ENCODE data around the gene MYRFL. TPM values are rescaled to one million over a fixed set of nuclear protein-coding genes. Genes with fewer than 3 reads are reported as not detected.

MYRFL gene
- total and polyA plus RNA-seq, 2 of the 8 experiments (the other 6 are each of a cell fraction or from before 2014, with no cell fraction given): 1.1 to 2.0 TPM

GRCh38 chr12:69947123-69947522 is 122.1 kb downstream of the MYRFL start:
- Histone ChIP-seq H2BK12ac (ENCODE audit: low read depth, low read length) (no peak overlapping the region), H2BK15ac (ENCODE audit: low read length) (no peak overlapping the region), H2BK120ac (replicated peaks; ENCODE audit: low read depth, low read length) (no peak overlapping the region), H3K56ac (replicated peaks; ENCODE audit: insufficient read length, low read depth, low read length) (no peak overlapping the region), H3K79me1 (ENCODE audit: low read depth, low read length) (no peaks in the 10 kb centered on the region), H3K4me3 (ENCODE audit: extremely low read depth in 1 of 4, insufficient read depth in 2 of 4, low read depth in 3 of 4, low read length in 4 of 4) (no peak overlapping the region), H3K4me1 (replicated peaks in 1 of 4; ENCODE audit: control insufficient read depth in 3 of 4, insufficient read depth in 4 of 4, low read length in 3 of 4) (peaks cover 0 to 3% (median 1%) of the 10 kb centered on the region in 4 experiments; a peak in 3 of 7 replicates), H3K23me2 (ENCODE audit: low read depth, low read length) (no peaks in the 10 kb centered on the region), H3K14ac (ENCODE audit: insufficient read length) (no peak overlapping the region), H4K20me1 (replicated peaks in 1 of 2; ENCODE audit: control insufficient read depth in 1 of 2, insufficient read depth in 2 of 2, low read length in 2 of 2) (no peaks in the 10 kb centered on the region), H4K8ac (ENCODE audit: extremely low read depth, insufficient read depth, low read length) (no peak overlapping the region), H3K9ac (replicated peaks in 1 of 4; ENCODE audit: extremely low read depth in 1 of 4, low read depth in 3 of 4, low read length in 3 of 4) (no peak overlapping the region), H2AK5ac (ENCODE audit: low read depth, low read length) (no peak overlapping the region), H3K9me3 (ENCODE audit: insufficient read depth in 2 of 2, low read depth in 1 of 2, low read length in 1 of 2) (no peaks in the 10 kb centered on the region), H3K4me2 (ENCODE audit: insufficient read depth in 1 of 2, low read depth in 2 of 2, low read length in 2 of 2) (no peak overlapping the region), H3K36me3 (ENCODE audit: control insufficient read depth in 2 of 4, insufficient read depth in 4 of 4, low read length in 3 of 4) (no peaks in the 10 kb centered on the region), H3K18ac (ENCODE audit: extremely low read depth, low read length) (no peak overlapping the region), H4K5ac (ENCODE audit: insufficient read length, low read depth, low read length) (no peak overlapping the region), H3K79me2 (ENCODE audit: control insufficient read depth in 1 of 2, insufficient read depth in 2 of 2, low read length in 2 of 2) (no peaks in the 10 kb centered on the region), H4K91ac (replicated peaks; ENCODE audit: insufficient read length, low read length) (no peak overlapping the region), H3K23ac (ENCODE audit: insufficient read length) (no peak overlapping the region), H3K4ac (replicated peaks; ENCODE audit: insufficient read length, low read depth, low read length) (no peak overlapping the region), H2AFZ (ENCODE audit: low read length) (no peak overlapping the region), H2BK20ac (ENCODE audit: low read length) (no peak overlapping the region), H2BK5ac (ENCODE audit: low read depth, low read length) (no peak overlapping the region), H3K27me3 (replicated peaks in 1 of 4; ENCODE audit: control insufficient read depth in 3 of 4, extremely low read depth in 1 of 4, insufficient read depth in 3 of 4, low read length in 3 of 4) (no peaks in the 10 kb centered on the region), H3K27ac (ENCODE audit: low read depth, low read length) (no peak overlapping the region)
- CTCF ChIA-PET (ENCODE audit: partially characterized antibody): interaction anchor here (1.4 to 2.5 kb wide), 3 partner anchors 11 to 46 kb away, joined by 3 to 11 read pairs (median 3); no protein-coding TSS in a partner anchor
- FAIRE-seq: no peak
- DNase-seq (ENCODE audit: low read depth in 1 of 2, low spot score in 2 of 2): no peak
- POLR2A ChIA-PET (ENCODE audit: partially characterized antibody): interaction anchor here (0.6 kb wide), 1 partner anchor 17 kb away, joined by 3 read pairs; no protein-coding TSS in a partner anchor
- no peak for TF ChIP-seq RFX5 (IDR thresholded peaks at IDR 0.05; ENCODE audit: borderline replicate concordance, low read depth, low read length)
- TF ChIP-seq SAP30 (IDR thresholded peaks at IDR 0.05; ENCODE audit: insufficient read depth, insufficient replicate concordance, low read length): no peak
